Cerebellar cortex (tissue), 1 donor: ENCODE results near the gene CNTD1.
"Not testable (repeated sequence)": the region's sequence is repeated elsewhere in the genome, so short reads cannot be mapped to it uniquely, and the experiment has no call there.

Experiments
- DNase-seq: peaks from one replicate; pipeline ENCODE4 v3.0.0-alpha.2; 2015; ENCODE audit warnings: low spot score

CNTD1 gene, protein sequence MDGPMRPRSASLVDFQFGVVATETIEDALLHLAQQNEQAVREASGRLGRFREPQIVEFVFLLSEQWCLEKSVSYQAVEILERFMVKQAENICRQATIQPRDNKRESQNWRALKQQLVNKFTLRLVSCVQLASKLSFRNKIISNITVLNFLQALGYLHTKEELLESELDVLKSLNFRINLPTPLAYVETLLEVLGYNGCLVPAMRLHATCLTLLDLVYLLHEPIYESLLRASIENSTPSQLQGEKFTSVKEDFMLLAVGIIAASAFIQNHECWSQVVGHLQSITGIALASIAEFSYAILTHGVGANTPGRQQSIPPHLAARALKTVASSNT

DNA sequence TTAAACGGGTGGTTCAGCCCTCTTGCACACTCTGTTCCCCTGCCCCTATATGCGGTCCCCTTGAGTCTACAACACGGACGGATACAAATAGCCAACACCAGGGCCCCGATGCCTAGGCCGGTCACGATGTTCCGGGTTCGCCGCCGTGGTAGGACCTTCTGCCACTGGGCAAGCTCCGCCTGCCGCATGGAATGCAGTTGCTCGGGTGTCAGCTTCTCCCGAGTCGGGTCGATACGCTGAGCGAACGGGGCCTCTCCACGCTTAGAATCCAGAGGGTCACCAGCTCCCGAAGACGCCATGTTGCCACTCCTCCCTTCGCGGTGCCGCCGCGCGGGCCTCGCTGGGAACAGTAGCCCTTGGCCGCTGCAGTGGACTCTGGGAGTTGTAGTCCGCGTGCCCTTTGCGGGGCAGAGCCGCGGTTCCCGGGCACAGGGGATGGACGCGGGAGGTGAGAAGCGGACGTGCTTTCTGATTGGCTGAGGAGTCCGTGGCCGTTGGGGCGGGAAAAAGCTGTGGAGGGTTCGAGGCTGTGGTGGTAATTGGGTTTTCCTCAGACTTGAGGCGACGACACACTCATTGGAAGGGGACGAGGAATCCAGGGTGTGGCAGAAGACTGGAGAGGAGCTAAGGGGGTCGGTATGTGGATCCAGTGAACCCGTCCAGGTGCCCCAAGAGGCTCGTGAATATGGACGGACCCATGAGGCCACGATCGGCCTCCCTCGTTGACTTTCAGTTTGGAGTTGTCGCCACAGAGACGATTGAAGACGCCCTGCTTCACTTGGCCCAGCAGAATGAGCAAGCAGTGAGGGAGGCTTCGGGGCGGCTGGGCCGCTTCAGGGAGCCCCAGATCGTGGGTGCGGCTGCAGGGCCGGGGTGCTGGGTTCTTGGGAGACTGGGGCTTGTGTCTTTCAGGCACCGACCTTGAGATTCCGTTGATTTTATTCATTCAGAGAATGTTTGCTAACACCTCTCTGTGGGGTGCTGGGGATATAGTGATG is at the start of gene CNTD1, which contains the start of gene COA3:
Gene CNTD1, plus strand, starts transcription at position 479 of the 998 bp plus-strand sequence. Its CDS starts 207 bp downstream, at position 686.
Gene COA3, minus strand, starts transcription at position 322 of the 998 bp plus-strand sequence. Its CDS starts 23 bp downstream, at position 299.
- peak; percentile 89 for DNase-seq

DNA sequence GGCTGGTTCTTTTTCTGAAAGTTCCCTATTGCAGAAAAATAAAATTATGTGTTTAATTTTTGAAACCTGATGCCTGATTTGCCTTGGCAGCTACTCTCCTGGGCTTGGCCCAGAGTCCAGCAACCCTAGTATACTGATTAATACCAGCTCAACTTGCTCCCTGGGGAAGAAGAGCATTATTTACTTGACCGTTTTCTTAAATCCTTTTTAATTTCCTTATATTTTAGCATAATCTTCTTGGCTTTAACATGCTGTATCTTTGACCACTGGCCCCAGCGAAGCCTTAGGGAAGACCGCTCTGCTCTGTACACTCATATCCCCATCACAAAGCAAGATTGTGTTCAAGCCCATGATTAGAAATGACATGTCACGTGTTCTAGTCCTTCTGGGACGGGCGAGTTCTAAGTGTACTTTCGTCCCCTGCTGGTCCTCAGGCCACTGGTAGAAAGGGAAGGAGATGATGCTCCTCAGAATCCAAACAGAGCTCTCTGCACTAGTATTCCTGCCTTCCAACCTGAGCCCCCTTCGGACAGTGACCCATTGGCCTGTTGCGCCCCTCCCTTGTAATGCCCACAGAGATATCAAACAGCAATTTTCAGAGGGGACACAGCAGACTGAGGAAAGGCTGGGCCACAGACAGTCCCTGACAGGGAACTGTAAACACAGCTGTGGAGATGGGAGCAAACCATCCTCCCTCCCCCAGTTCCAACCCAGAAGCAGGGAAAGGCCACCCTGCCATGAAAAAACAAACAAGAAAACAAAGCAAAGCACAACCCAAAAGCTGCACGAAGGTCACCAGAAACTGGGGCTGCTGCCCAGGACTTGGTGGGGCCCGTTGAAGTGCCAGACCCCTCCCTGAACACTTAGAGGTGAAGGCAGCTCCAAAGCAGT is 49.5 kb upstream of the CNTD1 start:
- no peak for DNase-seq

DNA sequence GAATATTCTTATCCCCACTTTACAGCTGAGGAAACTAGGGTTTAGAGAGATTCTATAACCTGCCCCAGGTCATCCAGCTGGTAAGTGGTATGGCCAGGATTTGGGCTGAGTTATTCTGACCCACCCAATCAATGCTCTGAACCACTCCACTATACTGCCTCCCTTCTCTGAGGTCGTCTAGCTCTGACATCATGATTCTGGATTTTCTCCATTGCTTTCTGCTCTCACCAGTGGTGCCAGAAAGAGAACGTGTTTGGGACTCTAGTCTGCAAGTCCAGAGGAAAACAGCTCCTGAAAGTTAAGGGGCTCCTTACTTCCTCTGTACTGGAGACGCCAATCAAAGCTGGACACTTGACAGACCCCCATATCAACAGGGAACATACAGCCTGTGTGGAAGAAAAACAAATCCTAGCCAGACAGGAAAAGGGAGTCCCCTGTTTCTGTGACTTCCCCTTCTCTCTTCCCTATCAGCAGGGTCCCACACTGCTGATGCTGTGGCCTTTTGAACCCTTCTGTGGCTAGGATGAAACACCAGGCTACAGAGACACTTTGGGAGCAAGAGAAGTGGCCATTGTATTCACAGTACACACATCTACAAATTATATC is 47.8 kb upstream of the CNTD1 start:
- DNase-seq: no peak

DNA sequence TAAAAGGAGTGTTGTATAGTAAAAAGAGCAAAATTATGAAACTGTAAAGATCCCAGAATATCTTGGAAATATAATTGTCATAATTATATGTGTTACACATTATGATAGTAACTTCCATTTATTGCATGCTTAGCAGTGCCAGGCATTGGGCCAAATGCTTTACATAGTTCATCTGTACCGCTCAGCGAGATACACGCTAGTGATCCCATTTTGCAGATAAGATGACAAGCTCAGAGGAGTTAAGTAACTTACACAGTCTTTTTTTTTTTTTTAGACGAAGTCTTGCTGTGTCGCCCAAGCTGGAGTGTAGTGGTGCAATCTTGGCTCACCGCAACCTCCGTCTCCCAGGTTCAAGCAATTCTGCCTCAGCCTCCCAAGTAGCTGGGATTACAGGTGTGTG is 47.0 kb upstream of the CNTD1 start:
- no peak for DNase-seq

DNA sequence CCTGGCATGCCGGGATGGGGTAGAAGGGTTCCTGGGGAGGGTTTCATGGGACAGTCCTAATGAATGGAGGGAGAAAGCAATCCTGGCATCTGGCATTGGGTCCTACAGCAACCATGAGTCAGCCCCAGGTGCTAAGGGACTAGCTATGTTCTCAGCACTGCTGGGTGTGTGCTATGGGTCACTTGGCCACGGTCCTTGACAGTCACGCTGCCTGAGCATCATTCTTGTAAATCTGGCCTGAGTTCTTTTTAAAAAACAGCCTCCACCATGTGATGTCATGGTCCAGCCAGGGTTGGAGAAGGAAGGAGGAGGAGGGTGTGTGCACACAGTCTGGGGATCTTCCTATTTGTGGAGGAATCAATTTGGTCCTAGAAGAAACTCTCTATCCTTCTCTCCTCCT is 43.9 kb upstream of the CNTD1 start:
- no peak for DNase-seq

DNA sequence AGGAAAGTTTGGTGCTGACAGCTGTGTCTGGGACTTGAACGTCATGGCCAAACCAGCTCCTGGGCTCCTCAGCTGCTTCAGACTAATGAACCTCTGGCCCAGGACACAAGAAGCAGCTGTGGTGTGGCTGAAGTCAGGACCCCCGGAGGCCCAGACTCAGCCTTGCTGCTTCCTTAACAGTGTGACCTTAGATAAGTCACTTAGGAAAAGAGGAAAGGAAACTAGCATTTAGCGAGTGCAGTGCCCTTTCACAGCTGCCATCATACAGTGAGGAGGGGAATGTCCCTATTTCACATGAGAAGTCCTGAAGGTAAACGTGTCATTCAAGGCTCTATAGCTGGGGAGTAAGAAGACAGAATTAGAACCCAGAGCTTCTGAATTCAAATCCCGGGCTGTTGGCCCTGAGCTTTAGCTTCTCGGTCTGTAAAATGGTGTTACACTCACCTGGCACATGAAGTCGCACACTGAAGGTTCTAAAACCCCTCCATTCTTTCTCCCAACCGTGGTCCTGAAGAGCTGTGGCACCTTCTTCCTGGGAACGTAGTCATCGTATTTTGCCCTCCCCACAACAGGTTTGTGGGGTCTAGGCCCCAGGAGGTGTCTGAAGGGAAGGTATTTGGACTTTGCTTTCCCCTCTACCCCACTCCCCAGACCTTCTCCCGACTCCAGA is 38.5 kb upstream of the CNTD1 start:
- DNase-seq: no peak

DNA sequence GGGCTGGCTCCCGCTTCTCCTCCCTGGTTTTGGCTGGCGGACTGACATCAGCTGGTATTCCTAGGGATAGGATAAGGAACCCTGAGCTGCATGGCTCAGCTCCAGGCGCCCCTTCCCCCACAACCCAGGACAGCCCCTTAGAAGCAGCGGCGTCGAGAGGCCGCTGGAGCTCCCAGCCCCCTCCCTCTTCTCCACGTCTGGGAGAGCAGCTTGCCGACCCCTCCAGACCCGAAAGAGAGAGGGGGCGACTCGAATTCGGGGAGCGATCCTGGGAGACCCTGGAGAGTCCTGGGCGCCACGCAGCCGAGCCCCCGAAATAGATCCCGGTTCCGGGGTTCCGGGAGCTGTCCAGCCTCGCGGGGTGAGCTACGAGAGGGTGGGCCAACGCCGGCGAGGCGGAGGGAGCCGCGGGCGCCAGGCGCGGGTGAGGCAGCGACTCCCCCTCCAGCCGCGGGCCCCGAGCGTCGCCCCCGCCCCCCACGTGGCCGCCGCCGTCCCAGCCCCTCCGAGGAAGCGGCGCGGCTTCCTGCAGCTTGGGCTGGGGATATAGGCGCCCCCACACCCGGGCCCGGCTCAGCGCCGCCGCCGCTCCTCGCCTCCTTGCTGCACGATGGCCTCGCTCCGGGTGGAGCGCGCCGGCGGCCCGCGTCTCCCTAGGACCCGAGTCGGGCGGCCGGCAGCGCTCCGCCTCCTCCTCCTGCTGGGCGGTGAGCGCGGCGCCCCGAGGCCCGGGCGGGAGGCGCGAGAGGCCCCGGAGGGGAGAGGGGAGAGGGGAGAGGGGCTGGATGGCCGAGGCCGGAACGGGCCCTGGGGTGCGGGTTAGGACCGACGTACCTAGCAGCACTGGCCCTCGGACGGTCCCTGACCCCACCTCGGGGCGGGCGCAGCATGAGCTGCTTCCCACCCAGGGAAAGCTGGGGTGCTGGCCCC is 37.7 kb upstream of the CNTD1 start, which contains the start of gene RAMP2:
Gene RAMP2, plus strand, starts transcription at position 576 of the 930 bp plus-strand sequence. Its CDS starts 35 bp downstream, at position 611.
- no peak for DNase-seq

DNA sequence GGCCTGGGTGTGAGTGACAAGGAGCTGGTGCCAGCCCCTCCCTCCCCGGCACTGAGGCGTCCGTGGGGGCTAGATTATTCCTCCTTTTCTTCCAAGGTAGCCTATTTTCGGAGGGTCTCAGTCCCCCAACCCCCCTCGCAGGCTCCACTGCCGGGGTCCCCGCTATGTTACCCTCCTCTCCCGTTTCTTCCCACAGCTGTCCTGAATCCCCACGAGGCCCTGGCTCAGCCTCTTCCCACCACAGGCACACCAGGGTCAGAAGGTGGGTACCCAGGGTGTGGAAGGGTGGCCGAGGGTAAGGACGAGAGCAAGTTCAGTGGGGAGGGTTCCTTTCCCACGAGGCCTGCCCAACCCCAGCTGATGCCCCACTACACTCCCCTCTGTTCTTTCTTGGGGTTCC is 37.0 kb upstream of the CNTD1 start:
- no peak for DNase-seq

DNA sequence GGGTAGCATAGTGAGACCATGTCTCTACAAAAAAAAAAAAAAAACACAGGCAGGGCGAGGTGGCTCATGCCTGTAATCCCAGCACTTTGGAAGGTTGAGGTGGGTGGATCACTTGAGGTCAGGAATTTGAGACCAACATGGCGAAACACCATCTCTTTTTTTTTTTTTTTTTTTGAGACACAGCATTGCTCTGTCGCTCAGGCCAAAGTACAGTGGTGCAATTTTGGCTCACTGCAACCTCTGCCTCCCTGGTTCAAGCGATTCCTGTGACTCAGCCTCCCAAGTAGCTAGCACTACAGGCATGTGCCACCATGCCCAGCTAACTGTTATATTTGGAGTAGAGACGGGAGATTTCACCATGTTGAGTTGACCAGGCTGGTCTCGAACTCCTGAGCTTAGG is 32.5 kb upstream of the CNTD1 start:
- no peak for DNase-seq

DNA sequence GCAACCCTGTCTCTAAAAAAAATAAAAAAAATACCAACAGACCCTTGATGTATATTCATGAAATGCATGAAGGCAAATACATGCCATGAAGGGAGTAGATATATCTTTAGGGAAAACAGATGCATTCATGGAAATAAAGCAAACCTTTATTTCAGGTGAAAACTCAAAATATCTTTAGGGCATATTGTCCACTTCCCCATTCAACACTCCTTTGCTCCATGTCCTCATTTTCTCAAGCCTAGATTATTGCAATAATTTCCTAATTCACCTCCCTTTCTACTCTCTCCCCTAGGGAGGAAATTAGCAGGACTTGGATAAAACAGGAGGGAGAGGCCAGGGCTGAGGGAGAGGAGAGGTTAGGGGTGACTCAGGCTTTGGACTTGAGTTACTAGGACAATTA is 31.1 kb upstream of the CNTD1 start:
- DNase-seq: no peak

DNA sequence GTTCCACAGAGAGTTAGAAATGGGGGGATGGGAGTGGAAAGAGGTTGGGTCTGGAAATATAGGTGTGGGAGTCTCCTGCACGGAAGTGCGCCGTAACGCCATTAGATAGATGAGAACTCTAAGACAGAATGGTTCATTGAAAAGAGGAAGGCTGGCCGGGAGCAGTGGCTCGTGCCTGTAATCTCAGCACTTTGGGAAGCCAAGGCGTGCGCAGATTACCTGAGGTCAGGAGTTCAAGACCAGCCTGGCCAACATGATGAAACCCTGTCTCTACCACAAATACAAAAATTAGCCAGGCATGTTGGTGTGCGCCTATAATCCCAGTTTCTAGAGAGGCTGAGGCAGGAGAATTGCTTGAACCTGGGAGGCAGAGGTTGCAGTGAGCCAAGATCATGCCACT is 30.7 kb upstream of the CNTD1 start:
- not testable (repeated sequence) for DNase-seq

DNA sequence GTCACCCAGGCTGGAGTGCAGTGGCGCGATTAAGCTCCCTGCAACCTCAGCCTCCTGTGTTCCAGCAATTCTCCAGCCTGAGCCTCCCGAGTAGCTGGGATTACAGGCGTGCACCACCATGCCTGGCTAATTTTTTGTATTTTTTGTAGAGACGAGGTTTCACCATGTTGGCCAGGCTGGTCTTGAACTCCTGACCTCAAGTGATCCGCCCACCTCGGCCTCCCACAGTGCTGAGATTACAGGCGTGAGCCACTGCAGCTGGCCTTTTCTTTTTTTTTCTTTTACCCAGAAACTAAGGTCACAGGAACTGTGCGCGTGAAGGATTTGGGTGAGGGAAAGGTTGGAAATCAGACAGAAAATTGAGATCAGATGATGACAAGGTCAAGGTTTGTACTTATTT is 28.7 kb upstream of the CNTD1 start:
- not testable (repeated sequence) for DNase-seq

DNA sequence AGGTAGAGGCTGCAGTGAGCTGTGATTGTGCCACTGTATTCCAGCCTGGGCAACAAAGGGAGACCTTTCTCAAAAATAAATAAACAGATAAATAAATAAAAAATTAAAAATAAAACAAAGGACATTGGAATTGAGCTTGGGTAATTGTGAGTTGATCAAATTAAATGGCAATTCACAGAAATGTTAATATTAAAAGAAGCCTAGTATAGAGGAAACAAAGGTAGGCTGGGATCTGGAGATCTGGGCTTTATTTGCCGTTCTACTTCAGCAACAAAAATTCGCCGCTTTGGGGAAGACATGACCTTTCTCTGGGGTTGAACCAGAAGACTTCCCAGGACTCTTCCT is 25.7 kb upstream of the CNTD1 start:
- no peak for DNase-seq

DNA sequence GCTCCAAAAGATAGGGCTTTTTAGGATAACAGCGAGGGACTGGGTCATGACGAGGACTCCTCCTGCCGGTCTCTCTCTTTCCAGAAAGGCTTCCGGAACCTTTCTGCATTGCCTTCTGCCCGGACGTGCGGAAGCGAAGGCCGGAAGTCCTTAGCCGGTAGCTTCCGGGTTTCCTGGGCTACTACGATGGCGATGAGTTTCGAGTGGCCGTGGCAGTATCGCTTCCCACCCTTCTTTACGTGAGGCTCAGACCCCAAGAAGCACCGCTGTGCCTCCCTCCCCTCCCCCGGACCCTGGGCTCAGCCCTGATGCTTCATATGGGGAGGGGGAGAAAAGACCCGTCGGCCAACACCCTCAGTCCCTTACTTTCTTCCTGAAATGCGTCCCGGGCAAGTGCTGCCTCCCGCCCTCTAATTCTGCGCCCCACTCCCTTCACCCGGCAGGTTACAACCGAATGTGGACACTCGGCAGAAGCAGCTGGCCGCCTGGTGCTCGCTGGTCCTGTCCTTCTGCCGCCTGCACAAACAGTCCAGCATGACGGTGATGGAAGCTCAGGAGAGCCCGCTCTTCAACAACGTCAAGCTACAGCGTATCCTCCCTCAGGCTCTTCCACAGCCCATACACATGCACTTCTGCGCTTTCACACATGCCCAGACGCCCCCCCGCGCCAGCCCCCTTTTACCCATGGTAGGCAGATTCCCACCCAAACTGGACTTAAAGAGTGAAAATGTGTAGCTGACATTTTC is 25.2 kb upstream of the CNTD1 start, which contains the start of gene VPS25:
Gene VPS25, plus strand, starts transcription at position 160 of the 746 bp plus-strand sequence. Its CDS starts 27 bp downstream, at position 187.
- peak; percentile 89 for DNase-seq

DNA sequence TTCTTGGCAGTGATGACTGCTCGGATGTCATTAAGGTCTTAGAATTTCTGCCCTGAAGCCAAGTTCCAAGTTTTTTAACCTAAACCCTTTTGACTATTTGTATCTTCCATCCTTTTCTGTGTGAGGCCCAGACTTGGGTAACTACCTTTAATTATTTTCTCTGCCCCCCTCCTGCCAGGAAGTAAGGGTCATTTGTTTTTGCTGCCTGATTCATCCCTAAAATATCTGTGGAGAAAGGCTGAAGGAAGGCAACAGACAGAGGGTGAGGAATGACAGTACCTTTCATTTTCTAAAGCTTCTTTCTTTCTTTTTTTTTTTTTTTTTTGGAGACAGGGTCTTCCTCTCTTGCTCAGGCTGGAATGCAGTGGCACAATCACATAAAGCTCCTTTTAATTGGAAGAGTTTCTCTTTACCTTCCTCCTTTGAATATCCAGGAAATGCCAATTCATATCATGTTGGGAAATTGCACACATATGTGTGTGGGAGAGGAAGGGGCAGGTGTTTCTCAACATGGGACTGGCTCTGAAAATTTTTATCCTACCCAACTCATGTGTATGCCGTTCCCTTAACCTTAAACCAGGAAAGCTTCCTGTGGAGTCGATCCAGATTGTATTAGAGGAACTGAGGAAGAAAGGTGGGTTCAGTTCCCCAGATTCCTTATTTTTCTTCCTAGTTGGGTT is 24.5 kb upstream of the CNTD1 start:
- no peak for DNase-seq

DNA sequence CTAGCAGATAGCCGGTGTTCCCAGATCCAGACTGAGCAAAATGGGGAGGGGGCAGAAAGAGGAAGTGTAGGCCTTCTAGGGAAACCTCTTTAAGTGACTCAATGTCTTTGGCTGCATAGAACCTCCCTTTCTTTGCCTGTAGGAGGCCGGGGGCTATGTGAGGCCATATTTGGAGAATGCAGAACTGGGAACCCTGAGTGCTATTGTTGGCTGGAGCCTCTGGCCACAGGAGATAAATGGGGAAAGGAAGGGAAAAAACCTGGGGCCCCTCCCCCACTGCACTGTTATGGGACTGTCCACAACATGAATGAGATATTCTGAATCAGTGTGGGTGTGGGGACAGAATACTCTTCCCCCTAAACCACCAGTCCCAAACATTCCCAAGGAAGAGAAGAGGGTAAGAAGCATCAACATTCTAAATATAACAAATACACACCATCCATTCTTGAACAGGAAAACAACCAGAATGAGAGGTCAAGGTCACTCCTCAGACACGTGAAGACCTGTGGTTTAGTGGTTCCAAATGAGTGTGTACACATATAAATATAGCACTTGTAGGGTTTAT is 23.0 kb upstream of the CNTD1 start:
- DNase-seq: no peak

DNA sequence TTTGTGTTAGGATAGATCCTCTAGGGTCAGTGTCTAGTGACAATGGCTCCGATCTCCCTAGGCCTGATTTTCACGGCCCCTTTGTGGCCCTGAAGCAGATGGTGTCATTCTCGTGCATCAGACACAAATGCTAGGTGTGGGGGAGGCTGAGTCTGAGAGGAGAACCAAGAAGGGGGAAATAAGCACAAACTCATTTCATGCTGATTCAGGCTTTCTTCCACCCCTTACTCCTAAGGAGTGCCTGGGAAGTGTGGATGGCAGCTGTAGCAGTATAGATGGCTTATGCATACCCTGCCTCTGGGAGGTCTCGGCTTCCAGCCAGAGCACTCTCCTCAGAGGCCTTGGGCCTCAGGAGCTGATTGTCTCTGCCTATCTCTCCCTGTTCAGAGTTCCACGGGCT is 20.1 kb upstream of the CNTD1 start:
- no peak for DNase-seq
